Measurements from ENCODE around the gene LATS1.
A peak's percentile ranks its signal among the peaks of the same experiment; 100 is the strongest.

LATS1 gene

GRCh38 chr6:149660028-149660427 is 57.9 kb downstream of the LATS1 start:
- no peak for DNase-seq (ENCODE audit: low read depth in 2 of 2)

- no peak for DNase-seq (ENCODE audit: low read depth in 2 of 2)
Observed at GRCh38 chr6:149657441-149657840, 60.5 kb downstream of the LATS1 start.

GRCh38 chr6:149651056-149651455 is 66.8 kb downstream of the LATS1 start:
- DNase-seq (ENCODE audit: low read depth in 2 of 2): no peak

GRCh38 chr6:149648148-149649145 is 69.5 kb downstream of the LATS1 start, which contains the start of gene KATNA1:
Gene KATNA1, minus strand, starts transcription at chr6:149648714. Its CDS starts 10,167 bp downstream, at chr6:149638547.
- DNase-seq (ENCODE audit: low read depth in 2 of 2): peak; percentile 65 to 70

- DNase-seq (ENCODE audit: low read depth in 2 of 2): no peak
Observed at GRCh38 chr6:149646599-149646998, 71.3 kb downstream of the LATS1 start.

- no peak for DNase-seq (ENCODE audit: low read depth in 2 of 2)
Observed at GRCh38 chr6:149642829-149643580, 74.9 kb downstream of the LATS1 start.

- DNase-seq (ENCODE audit: low read depth in 2 of 2): no peak
Observed at GRCh38 chr6:149636124-149636523, 81.8 kb downstream of the LATS1 start.

GRCh38 chr6:149634315-149634714 is 83.6 kb downstream of the LATS1 start:
- no peak for DNase-seq (ENCODE audit: low read depth in 2 of 2)

GRCh38 chr6:149628875-149629510 is 88.9 kb downstream of the LATS1 start:
- DNase-seq (ENCODE audit: low read depth in 2 of 2): no peak

GRCh38 chr6:149627672-149628071 is 90.2 kb downstream of the LATS1 start:
- DNase-seq (ENCODE audit: low read depth in 2 of 2): no peak

GRCh38 chr6:149615805-149616204 is 102.1 kb downstream of the LATS1 start:
- no peak for DNase-seq (ENCODE audit: low read depth in 2 of 2)

- no peak for DNase-seq (ENCODE audit: low read depth in 2 of 2)
Observed at GRCh38 chr6:149614337-149614736, 103.6 kb downstream of the LATS1 start.

GRCh38 chr6:149608381-149608982 is 109.4 kb downstream of the LATS1 start:
- no peak for DNase-seq (ENCODE audit: low read depth in 2 of 2)
